Measurements from ENCODE around the gene HOPX. TPM values are rescaled to one million over a fixed set of nuclear protein-coding genes. Genes with fewer than 3 reads are reported as not detected.

Gene HOPX
- total and polyA plus RNA-seq, 4 donors = 144 to 792 (median 590) TPM

DNA sequence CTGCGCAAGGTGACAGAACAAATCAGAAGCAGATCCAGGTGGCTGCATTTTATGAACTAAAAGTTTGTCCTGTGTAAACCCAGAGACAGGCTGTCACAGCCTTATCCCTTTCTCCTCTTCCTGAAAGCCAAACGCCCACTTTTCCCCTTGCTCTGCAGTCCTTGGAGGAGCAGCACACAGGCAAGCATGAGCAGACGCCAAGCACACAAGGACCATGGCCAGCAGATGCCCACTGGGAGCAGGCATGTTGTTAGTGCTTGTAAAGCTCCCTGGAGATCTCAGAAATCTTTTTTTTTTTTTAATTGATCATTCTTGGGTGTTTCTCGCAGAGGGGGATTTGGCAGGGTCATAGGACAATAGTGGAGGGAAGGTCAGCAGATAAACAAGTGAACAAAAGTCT, 11.5 kb upstream of the HOPX start:
- Histone ChIP-seq H3K9me3 (ENCODE audit: control insufficient read depth in 4 of 4, insufficient read depth in 3 of 4, low read length in 3 of 4) (no peaks in the 10 kb centered on the region), H3K4me1 (ENCODE audit: control insufficient read depth in 5 of 5, insufficient read depth in 5 of 5, low read length in 5 of 5) (peaks cover 0 to 3% (median 0%) of the 10 kb centered on the region in 5 donors), H3K9ac (ENCODE audit: insufficient read depth in 1 of 2, low read length in 2 of 2) (no peak overlapping the region), H3K27ac (ENCODE audit: low read depth in 1 of 2, low read length in 1 of 2) (peak overlapping the region in 1 of 2 donors; percentile 69), H3K27me3 (ENCODE audit: control insufficient read depth in 3 of 3, insufficient read depth in 3 of 3, low read length in 2 of 3) (no peaks in the 10 kb centered on the region), H3K4me3 (no peak overlapping the region), H3K36me3 (ENCODE audit: control insufficient read depth in 4 of 4, insufficient read depth in 4 of 4, low read length in 4 of 4) (no peaks in the 10 kb centered on the region)
- no peak for DNase-seq
- no peak for ATAC-seq (ENCODE audit: insufficient read depth, low FRiP score)
- 57 to 70% methylated on average over 4 of the region's 4 CpGs for WGBS, 2 donors
- TF ChIP-seq CTCF (IDR thresholded peaks at IDR 0.05; ENCODE audit: control extremely low read depth, extremely low read depth) = no peak

- H3K9ac ChIP-seq (ENCODE audit: insufficient read depth in 1 of 2, low read length in 2 of 2) = no peak overlapping the region
- H3K9me3 ChIP-seq (ENCODE audit: control insufficient read depth in 4 of 4, insufficient read depth in 3 of 4, low read length in 3 of 4) = no peaks in the 10 kb centered on the region
- no peaks in the 10 kb centered on the region for H3K36me3 ChIP-seq (ENCODE audit: control insufficient read depth in 4 of 4, insufficient read depth in 4 of 4, low read length in 4 of 4)
- 63 to 64% methylated on average over 3 of the region's 3 CpGs for WGBS, 2 donors
- H3K27me3 ChIP-seq (ENCODE audit: control insufficient read depth in 3 of 3, insufficient read depth in 3 of 3, low read length in 2 of 3) = no peaks in the 10 kb centered on the region
- no peak for ATAC-seq (ENCODE audit: insufficient read depth, low FRiP score)
- peaks cover 0 to 2% (median 0%) of the 10 kb centered on the region in 5 donors for H3K4me1 ChIP-seq (ENCODE audit: control insufficient read depth in 5 of 5, insufficient read depth in 5 of 5, low read length in 5 of 5)
- TF ChIP-seq CTCF (IDR thresholded peaks at IDR 0.05; ENCODE audit: control extremely low read depth, extremely low read depth) = no peak
- no peak overlapping the region for H3K27ac ChIP-seq (ENCODE audit: low read depth in 1 of 2, low read length in 1 of 2)
- no peak for DNase-seq
- H3K4me3 ChIP-seq = no peak overlapping the region
Measured at GRCh38 chr4:56691425-56691824, 10.3 kb upstream of the HOPX start.

GRCh38 chr4:56690393-56690792, 9.3 kb upstream of the HOPX start:
- ATAC-seq (ENCODE audit: insufficient read depth, low FRiP score) (no peak), DNase-seq (no peak)
- Histone ChIP-seq H3K9ac (ENCODE audit: insufficient read depth in 1 of 2, low read length in 2 of 2) (no peak overlapping the region), H3K27me3 (ENCODE audit: control insufficient read depth in 3 of 3, insufficient read depth in 3 of 3, low read length in 2 of 3) (no peaks in the 10 kb centered on the region), H3K27ac (ENCODE audit: low read depth in 1 of 2, low read length in 1 of 2) (no peak overlapping the region), H3K4me1 (ENCODE audit: control insufficient read depth in 5 of 5, insufficient read depth in 5 of 5, low read length in 5 of 5) (peaks cover 0 to 2% (median 0%) of the 10 kb centered on the region in 5 donors), H3K36me3 (ENCODE audit: control insufficient read depth in 4 of 4, insufficient read depth in 4 of 4, low read length in 4 of 4) (no peaks in the 10 kb centered on the region), H3K4me3 (no peak overlapping the region), H3K9me3 (ENCODE audit: control insufficient read depth in 4 of 4, insufficient read depth in 3 of 4, low read length in 3 of 4) (no peaks in the 10 kb centered on the region)
- no peak for TF ChIP-seq CTCF (IDR thresholded peaks at IDR 0.05; ENCODE audit: control extremely low read depth, extremely low read depth)
- 82 to 98% methylated on average over 1 of the region's 1 CpG for WGBS, 2 donors
